Fibroblast of lung (primary cell): ENCODE results near the gene ARID2.

Experiments
- EZH2 ChIP-seq: IDR thresholded peaks from 2 replicates; pipeline ENCODE4 v1.5.1; 2012; ENCODE audit warnings: low read length, control low read depth, mild to moderate bottlenecking; ENCODE audit errors: missing control alignments
- TF ChIP-seq, protein P1 (sequence below), 2 donors: IDR thresholded peaks in 1 of 2; conservative IDR thresholded peaks in 1 of 2; 1 replicate in 1 of 2; 2 replicates in 1 of 2; pipeline ENCODE4 v1.5.1; 2011 to 2012; ENCODE audit warnings: low read length in 2 of 2, control low read depth in 1 of 2, inconsistent platforms in 1 of 2, low read depth in 1 of 2, mild to moderate bottlenecking in 1 of 2

DNA sequence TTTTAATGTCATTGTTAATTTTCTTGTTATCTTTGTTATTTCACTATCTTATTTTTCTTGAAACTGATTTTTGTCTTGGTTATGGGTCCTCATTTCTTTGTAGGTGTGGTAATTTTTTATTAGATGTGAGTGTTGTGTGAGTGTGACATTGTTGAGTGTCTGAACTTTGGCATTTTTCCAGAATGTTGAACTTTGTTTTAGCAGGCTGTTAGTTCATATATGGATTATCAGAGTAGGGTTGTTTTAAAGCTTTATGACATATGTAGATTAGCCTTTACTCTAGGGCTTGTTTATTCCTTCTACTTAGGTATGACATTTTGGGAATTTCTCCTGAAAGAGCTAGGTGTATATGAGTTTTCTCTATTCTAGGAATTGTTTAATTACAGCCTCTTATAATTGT, 103.9 kb downstream of the ARID2 start:
- TF ChIP-seq, protein P1, sequence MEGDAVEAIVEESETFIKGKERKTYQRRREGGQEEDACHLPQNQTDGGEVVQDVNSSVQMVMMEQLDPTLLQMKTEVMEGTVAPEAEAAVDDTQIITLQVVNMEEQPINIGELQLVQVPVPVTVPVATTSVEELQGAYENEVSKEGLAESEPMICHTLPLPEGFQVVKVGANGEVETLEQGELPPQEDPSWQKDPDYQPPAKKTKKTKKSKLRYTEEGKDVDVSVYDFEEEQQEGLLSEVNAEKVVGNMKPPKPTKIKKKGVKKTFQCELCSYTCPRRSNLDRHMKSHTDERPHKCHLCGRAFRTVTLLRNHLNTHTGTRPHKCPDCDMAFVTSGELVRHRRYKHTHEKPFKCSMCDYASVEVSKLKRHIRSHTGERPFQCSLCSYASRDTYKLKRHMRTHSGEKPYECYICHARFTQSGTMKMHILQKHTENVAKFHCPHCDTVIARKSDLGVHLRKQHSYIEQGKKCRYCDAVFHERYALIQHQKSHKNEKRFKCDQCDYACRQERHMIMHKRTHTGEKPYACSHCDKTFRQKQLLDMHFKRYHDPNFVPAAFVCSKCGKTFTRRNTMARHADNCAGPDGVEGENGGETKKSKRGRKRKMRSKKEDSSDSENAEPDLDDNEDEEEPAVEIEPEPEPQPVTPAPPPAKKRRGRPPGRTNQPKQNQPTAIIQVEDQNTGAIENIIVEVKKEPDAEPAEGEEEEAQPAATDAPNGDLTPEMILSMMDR (conservative IDR thresholded peaks at IDR 0.05 in 1 of 2, IDR thresholded peaks at IDR 0.05 in 1 of 2; ENCODE audit: low read depth in 1 of 2, low read length in 2 of 2): no peak
- TF ChIP-seq EZH2: no peak
